MM.1S (cell line): ENCODE results near the gene AK8.

Experiments used
- EZH2 ChIP-seq: fragments of 300-600 bp; sonication (generic); optimal IDR thresholded peaks from 2 replicates; pipeline ENCODE3; 2017; ENCODE audit warnings: low read depth, mild to moderate bottlenecking, antibody characterized with exemption, low read length, mixed read lengths
- EZH2phosphoT487 ChIP-seq: fragments of 300-600 bp; sonication (generic); IDR thresholded peaks from 2 replicates; pipeline ENCODE4 v1.6.1; 2018; ENCODE audit warnings: antibody characterized with exemption, low read length
- TF ChIP-seq, protein P1 (sequence below): fragments of 300-600 bp; sonication (generic); IDR thresholded peaks from 2 replicates; pipeline ENCODE4 v1.5.1; 2016; ENCODE audit warnings: antibody characterized with exemption, low read length, mixed read lengths

DNA sequence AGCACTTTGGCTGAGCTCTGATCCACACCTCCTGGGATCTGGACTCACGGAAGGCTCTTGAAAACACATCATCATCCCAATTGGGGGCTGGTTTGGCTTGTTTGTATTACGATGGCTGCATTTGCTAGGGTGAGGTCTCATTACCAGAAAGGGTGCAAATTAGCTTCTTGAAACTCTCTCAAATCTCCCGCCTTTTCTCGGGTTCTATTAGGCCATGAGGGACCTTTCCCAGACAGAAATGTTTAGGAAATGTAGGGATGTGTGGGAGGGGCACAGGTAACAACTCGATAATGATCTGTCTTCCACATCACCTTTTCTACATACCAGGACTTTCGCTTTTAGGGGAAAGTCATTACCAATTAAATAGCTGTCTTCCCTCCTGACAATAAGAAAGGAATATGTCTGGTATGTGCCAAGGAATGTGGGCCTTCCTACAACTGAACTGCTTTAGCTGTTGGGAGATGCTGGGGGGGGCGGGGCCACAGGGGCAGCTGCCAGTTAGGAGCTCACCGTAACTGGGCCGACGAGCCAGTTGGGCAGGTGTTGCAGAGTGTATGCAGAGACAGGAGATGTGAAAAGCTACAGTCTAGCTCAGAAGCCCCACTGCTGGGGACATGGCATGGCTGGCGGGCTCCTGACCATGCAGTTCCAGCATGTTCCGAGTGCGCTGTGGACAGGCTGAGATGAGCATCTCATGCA is 71.2 kb downstream of the AK8 start:
- TF ChIP-seq, protein P1, sequence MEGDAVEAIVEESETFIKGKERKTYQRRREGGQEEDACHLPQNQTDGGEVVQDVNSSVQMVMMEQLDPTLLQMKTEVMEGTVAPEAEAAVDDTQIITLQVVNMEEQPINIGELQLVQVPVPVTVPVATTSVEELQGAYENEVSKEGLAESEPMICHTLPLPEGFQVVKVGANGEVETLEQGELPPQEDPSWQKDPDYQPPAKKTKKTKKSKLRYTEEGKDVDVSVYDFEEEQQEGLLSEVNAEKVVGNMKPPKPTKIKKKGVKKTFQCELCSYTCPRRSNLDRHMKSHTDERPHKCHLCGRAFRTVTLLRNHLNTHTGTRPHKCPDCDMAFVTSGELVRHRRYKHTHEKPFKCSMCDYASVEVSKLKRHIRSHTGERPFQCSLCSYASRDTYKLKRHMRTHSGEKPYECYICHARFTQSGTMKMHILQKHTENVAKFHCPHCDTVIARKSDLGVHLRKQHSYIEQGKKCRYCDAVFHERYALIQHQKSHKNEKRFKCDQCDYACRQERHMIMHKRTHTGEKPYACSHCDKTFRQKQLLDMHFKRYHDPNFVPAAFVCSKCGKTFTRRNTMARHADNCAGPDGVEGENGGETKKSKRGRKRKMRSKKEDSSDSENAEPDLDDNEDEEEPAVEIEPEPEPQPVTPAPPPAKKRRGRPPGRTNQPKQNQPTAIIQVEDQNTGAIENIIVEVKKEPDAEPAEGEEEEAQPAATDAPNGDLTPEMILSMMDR = no peak
- TF ChIP-seq EZH2 (no peak), EZH2phosphoT487 (no peak)
